Stimulated activated CD8-positive, alpha-beta memory T cell treated with anti-CD3 and anti-CD28 coated beads, Interleukin-4, amount 100 ng/mL, for 24 hours (primary cell): Measurements from ENCODE around the gene ANKIB1.
"Not testable (repeated sequence)": the region's sequence is repeated elsewhere in the genome, so short reads cannot be mapped to it uniquely, and the experiment has no call there.

Experiments
- DNase-seq: peaks from one replicate; pipeline ENCODE4 v3.0.0-alpha.2; 2020; ENCODE audit warnings: low read depth

ANKIB1 gene

DNA sequence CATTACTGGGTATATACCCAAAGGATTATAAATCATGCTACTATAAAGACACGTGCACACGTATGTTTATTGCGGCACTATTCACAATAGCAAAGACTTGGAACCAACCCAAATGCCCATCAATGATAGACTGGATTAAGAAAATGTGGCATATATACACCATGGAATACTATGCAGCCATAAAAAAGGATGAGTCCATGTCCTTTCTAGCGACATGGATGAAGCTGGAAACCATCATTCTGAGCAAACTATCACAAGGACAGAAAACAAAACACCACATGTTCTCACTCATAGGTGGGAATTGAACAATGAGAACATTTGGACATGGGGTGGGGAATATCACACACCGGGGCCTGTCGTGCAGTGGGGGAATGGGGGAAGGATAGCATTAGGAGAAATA is 164.4 kb downstream of the ANKIB1 start:
- not testable (repeated sequence) for DNase-seq

DNA sequence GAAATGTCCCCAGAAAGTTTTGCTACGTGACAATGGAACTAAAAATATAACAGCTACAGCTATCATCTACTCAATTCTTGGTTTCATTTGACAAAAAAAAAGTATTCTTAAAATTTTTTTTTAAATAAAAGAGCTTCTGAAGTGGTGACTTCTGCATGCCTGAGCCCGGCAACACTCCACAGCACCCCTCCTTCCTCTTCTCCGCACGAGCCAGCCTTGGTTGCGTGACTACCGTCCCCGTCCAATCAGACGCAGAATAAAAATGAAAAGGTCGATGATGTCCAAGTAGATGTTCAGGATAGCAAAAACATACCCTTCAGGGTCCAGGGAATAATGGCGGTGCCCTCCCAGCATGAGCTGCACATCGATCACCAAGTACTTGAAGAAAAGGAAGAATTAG is 167.0 kb downstream of the ANKIB1 start:
- DNase-seq: no peak

DNA sequence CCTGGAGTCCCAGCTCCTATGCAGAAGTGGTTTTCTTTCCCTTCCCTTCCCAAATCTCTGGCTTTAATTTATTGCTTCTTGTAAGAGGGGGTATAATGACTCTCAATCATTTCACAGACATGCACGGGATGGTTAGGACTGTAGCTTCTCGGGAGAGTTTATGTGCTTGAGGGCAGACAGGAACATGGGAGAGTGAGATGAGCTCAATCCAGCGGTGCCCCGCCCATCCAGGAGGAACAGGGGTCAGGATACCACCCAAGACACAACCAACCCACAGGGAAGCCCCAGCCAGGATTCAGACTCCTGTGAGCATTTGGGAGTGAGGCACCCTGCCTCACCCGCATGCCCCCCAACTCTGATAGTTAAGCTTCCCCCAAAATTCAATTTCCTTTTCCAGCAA is 167.8 kb downstream of the ANKIB1 start:
- DNase-seq: no peak

DNA sequence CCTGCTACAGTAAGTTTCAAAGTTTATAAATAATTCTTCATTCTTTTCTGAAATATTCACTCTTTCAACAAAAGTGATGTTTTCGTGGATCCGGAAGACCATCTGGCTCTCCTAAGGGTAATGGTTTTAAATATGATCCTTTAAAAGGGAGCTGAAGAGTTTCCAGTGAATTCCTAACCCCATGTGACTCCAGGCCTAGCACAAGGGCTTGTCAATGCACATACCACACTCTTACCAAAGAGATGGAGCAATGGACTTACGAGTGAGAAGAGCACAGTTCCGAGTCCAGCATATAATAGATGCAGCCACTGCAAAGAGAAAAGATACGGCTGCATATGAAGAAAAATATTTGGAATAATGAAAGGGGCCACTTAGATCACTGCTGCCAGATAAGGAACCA is 169.5 kb downstream of the ANKIB1 start:
- DNase-seq: no peak

DNA sequence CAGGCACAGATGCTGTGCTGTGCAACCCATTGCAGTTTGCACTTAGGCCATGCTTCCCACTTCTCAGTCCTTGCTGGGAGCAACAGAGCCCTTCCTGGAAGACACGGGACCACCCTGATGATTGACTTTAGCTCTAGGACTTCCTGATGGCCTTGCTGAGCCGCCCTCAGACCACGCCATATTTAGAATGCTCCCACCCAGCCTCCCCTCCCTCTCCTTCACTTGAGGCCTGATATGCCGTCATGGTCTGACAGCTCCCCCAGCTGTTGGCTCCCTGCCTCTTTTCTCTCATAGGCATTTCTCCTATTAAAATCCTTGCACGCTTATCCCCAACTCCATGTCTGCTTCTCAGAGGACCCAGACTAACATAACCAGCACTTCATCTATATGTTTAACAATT is 172.1 kb downstream of the ANKIB1 start:
- DNase-seq: no peak

DNA sequence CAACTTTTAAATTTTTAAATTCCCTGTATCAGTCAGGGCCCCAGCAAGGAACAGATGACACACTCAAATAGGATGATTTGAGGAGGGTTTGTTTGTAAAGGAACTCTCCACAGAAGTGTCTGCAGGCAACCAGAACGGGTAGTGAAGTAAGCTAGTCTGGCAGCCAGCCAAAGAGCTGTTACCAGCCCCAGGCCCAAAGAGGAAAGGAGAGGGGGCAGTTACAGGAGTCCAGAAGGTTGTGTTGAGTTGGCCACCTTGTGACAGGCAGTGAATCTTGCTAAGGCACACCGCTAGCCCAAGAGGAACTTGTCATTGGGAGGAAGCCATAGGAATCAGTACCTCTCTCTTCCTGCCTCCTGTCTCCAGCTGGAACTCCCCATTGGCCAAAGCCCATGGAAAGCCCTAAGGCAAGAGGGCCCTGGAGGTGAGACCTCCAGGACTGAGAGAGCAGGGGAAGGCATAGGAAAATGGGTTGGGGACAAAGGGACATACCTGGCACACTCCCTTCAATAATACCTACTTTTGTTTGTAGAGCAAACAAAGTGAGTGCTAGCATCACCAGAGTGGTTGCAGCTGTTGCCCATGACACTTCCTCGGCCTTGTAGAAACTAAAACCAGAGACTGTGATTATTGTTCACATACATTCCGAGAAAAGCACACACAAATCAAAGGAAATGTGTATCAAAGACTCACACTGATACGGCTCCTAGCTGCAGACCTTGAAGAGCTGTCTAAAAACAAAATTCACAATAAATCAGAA is 176.1 kb downstream of the ANKIB1 start:
- DNase-seq: no peak

DNA sequence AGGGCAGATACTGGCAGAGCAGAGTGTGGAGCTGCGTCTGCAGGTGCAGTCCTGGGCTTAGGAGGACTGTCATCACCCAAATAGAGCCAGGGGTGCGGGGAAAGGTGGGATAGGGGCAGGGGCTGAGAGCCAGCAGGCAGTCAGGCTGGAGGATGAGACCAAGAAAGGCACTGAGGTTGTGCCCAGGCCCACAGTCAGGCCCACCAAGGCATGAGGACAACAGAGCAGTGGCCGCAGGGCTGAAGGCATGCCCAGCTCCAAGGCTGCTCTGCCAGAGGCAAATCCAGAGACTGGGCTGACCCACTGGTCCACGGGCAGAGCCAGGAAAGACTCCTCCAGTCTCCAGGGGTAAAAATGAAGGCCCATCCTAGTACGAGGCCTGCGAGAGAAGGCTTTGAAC is 177.2 kb downstream of the ANKIB1 start:
- no peak for DNase-seq

DNA sequence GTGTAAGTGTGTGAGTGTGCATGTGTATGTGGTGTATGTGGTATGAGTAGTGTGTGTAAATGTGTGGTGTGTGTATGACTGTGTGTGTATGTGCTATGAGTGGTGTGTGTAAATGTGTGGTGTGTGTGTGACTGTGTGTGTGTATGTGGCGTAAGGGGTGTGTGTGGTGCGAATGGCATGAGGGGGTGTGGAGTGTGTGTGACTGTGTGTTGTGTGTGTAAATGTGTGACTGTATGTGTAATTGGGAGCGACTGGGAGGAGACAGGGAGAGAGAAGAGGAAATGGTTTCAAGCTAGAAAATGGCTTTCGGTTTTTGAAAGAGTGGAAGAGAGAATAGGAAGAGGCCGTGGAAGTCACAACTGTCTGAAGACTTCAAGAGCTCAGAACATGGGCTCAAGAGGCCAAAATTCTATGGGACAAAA is 177.9 kb downstream of the ANKIB1 start:
- no peak for DNase-seq

DNA sequence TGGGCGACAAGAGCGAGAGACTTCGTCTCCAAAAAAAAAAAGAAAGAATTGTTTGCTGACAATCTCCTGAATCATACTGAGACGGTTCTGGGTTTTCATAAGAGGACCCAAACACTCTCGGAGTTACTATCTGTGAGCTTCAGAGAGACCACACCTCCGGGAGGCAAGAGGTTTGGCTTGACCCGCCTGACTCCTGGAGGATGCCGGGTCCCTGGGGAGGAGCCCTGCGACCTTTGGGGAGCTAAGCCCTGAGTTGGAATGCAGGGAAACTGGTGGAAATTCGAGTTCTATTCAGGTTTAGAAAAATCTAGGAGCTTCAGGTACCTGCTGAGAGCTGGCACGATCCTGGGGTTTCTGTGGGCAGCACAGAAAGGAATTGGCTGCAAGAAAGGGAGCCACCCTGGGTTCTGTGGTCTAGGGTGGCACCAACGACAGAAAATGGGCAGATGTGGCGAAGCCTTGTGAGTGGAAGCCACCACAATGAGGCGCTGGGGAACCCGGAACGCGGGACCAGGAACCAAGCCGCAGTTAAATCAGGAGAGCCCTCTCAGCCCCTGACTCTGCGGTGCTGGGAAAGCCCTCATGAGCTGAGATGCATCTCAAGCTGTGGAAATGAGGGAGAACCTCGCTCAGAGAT is 179.7 kb downstream of the ANKIB1 start:
- no peak for DNase-seq

DNA sequence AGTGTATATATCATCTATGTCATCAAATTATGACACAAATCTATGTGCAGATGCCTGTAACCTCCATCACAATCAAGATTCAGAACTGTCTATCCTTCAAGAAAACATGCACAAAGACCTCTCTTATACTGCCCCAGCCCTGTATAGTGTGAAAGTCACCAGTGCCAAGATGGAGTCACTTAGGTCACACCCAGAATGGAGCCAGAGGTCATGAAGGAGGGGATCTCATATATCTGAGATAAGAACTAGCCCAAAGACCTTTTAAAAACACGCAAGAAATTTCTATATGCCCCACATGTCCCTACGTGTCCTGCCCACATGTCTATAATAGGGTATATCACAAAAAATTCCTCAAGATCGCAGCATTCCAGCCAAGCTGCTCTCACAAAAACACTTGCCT is 181.4 kb downstream of the ANKIB1 start:
- DNase-seq: no peak

DNA sequence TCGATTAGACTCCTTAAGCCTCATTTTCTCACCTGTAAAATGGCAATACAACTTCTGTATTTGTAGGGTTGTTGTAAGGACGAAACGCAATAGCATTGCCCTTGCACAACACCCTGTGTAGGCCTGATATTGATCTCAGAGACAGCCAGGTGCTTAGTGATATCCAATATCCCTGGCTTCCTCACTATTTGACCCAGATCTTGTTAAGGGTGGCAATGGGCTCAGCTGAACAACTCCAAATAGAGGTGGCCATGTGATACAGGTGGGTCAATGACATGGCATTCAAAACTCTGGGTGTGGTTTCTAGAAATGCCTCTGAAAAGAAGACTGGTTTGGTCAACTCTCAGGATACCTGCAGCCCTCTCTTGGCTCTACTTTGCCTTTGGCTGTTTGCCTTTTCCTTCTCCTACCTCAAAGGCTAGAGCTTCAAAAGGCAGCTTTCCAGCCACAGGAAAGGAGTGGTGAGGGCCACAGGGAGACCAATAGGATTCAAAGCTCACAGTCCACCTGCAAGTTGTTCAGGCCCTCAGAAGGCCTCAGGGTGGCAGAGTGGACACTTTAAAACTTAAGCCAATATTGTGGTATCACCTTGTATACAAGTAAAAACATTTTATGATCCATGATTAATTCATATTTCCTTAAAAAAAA is 186.6 kb downstream of the ANKIB1 start:
- DNase-seq: no peak

DNA sequence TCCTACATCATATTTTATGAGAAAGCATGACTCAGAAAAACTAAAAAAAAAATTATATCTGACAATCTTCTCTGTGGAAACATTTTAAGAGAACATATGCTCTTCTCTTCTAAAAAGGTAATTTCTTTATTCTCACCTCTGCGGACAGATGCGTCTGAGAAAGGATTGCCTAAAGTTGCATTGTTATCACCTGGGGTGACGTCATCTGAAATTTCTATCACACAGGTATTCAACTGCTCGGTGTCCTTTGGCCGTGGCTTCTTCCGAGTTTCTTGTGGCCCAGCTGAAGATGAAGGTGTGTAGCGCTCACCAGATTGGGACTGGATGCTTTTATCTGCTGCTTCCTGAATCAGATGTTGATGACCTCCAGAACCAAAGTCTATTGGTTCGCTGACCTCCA is 187.2 kb downstream of the ANKIB1 start:
- DNase-seq: no peak

DNA sequence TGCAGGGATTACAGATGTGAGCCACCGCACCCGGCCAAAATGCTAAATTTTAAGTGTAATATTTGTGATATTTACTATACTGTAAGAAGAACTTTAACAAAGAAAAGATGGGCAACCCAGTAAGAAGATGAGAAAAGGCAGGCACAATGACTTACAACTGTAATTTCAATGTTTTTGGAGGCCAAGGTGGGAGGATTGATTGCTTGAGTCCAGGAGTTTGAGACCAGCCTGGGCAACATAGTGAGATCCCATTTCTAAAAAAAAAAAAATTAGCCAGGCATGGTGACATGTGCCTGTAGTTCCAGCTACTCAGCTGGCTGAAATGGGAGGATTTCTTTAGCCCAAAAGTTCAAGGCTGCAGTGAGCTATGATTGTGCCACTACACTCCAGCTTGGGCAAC is 189.8 kb downstream of the ANKIB1 start:
- no peak for DNase-seq

DNA sequence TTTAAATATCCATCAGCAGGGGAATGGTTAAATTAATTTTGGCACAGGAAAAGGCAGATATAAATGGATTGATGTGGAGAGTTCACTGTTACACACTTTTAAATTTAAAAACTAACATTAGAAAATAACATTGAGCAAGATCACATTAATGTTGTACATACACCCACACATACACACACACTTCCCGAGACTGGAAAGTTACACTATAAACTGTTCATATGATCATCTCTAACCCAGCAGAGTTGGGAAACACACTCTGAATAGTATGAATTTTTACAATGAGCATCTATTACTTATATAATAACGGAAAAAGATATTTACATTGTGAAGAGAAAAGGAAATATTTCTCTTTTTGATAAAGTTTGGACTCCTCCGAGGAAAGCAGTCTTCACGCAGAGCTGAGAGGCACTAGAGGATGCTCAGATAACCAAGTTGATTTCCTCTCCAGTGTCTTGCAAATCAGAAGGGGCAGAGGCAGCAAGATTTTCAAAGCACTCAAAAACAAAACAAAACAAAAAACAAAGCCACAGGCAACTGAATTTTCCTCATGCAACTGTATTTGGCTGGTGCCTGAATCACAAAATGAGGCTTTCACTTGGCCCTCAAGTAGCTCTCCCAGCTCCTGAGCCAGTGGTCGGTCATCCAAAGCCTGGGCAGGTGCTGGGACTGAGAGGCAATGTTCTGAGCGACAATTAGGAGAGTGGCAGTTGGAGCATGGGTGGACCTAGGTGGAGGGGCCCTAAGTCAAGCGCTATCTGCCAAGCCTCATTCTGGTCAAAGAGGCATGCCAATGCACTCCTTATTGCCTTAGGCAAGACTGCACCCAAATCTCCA is 191.1 kb downstream of the ANKIB1 start:
- DNase-seq: no peak

DNA sequence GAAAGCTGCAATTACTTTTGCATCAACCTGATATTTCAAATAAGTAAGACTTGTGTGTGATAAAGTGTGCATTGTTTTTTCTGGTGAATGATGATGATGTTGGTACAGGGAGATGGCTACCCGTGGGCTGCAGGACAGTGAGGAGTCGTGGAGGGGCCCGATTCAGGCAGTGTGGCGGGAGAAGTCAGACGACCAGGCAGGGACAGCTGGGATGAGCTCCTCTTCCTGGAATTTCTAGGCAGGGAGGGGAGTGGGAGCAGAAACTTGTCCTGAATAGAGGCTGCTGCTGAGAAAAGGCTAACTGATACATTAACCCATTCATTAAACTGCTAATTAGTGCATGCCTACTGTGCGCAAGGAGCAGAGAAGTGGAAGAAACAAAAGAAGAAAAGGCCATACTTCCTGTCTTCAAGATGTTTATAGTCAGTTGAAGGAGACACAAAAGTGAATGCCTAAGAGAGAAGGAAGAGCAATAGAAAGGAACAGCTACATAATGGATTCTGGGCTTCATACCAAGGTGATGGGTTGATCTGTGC is 192.2 kb downstream of the ANKIB1 start:
- DNase-seq: no peak

DNA sequence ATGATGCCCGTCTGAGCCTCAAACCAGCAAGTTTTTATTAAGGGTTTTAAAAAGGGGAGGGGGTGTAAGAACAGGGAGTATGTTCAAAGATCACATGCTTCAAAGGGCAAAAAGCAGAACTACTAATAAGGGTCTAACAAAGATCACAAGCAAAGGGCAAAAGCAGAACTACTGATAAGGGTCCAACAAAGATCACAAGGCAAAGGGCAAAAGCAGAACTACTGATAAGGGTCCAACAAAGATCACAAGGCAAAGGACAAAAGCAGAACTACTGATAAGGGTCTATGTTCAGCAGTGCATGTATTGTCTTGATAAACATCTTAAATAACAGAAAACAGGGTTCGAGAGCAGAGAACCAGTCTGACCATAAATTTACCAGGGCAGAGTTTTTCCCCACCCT is 196.9 kb downstream of the ANKIB1 start:
- not testable (repeated sequence) for DNase-seq

DNA sequence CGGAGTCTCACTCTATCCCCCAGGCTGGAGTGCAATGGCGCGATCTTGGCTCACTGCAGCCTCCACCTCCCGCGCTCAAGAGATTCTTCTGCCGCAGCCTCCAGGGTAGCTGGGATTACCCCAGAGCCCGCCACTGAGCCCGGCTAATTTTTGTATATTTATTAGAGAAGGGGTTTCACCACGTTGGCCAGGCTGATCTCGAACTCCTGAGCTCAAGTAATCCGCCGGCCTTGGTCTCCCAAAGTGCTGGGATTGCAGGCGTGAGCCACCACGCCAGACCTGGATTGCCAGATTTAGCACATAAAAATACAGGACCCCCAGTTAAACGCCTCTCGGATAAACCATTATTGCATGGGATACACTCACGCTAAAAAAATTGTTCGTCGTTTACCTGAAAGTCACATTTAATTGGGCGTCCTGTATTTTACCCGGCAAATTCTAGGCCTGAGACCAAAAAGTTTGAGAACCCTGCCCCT is 201.1 kb downstream of the ANKIB1 start:
- no peak for DNase-seq

DNA sequence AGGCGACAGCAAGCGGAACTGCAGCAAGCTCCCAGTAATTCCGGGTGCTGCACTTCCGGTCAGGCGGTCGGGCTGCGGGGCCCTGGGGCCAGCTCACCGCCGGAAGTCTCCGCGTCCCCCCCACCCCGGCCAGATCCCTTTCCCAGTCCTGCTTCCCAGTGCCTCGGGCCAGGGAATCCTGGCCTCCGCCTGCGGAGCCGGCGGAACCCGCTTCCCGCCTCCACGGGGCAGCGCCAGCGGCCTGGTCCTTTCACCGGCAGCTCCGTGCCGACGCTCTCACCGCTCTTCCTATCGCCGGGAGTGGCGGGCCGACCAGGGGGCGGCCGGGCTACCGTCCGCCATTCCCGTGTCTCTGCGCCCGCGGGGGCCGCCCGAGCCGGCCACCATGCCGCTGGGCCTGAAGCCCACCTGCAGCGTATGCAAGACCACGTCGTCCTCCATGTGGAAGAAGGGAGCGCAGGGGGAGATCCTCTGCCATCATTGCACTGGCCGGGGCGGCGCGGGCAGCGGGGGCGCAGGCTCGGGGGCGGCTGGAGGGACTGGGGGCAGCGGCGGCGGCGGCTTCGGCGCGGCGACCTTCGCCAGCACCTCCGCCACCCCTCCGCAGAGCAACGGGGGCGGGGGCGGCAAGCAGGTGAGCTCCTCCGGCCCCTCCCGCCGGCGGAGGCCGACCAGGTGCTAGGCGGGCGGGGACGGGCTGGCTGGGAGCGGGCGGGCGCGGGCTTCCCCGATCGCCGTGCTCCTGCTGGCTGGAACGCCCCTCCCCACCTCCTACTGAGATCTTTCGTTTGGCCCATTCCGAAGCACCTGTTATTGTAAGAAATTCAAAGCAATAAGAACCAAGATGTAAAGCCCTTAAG is 201.8 kb downstream of the ANKIB1 start, which contains the start of gene GATAD1:
TSS of gene GATAD1 (plus strand) at position 138 of the 860 bp plus-strand sequence. CDS start at position 386, 248 bp downstream.
- peak; percentile 67 for DNase-seq

DNA sequence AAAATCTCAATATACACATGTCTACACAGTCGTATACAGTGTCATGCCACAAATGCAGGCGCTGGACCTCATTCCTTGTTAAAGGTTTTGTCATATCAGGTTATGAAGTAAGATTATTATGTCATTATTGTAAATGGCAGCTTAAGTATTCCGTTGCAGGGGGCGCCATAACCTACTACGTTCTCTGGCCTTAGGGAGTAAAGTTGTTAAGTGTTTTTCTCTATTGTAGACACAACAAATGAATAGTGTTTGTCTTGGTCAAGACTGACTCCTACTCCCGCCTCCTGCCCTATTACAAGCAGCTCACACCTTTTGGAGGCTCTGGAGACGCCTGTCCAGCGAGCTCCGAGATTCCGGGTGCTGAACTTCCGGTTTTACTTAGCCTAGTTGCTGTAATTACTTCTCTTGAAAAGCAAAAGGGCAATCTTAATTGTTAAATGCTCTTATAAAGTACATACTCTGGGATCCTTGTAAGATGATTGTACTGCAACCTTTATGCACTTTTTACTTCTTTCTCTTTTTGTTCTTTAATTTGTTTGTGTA is 202.5 kb downstream of the ANKIB1 start:
- DNase-seq: no peak
